Upper lobe of left lung (tissue), 6 donors: ENCODE data around the gene MYOZ2. TPM values are rescaled to one million over a fixed set of nuclear protein-coding genes. Genes with fewer than 3 reads are reported as not detected.

Source experiments
- ATAC-seq, 2 donors: fragments of 200-7000 bp; cut with Tn5 transposase; one replicate each; pipeline ENCODE4 v1.9.1; 2022; ENCODE audit warnings: mild to moderate bottlenecking in 2 of 2, moderate library complexity in 2 of 2; ENCODE audit not compliant: low FRiP score in 2 of 2
- DNase-seq, 2 donors: peaks; one replicate each; pipeline ENCODE4 v3.0.0-alpha.2; 2019 to 2020
- H3K27ac ChIP-seq, 4 donors: fragments of 200-600 bp; sonication (generic); one replicate each; pipeline ENCODE4 v1.5.1; 2016 to 2019
- H3K27me3 ChIP-seq, 4 donors: fragments of 200-600 bp; sonication (generic); one replicate each; pipeline ENCODE4 v1.5.1; 2017 to 2019
- H3K36me3 ChIP-seq, 4 donors: fragments of 200-600 bp; sonication (generic); one replicate each; pipeline ENCODE4 v1.5.1; 2016 to 2019
- H3K4me1 ChIP-seq, 4 donors: fragments of 200-600 bp; sonication (generic); one replicate each; pipeline ENCODE4 v1.5.1; 2018 to 2019
- H3K4me3 ChIP-seq, 4 donors: fragments of 200-600 bp; sonication (generic); one replicate each; pipeline ENCODE4 v1.5.1; 2017 to 2019; ENCODE audit warnings: mild to moderate bottlenecking in 2 of 4, moderate library complexity in 1 of 4
- H3K9me3 ChIP-seq, 4 donors: fragments of 200-600 bp; sonication (generic); one replicate each; pipeline ENCODE4 v1.5.1; 2018 to 2019
- CTCF ChIP-seq, 6 experiments: fragments of 450-650 bp in 4 of 6; fragments of 200-600 bp in 2 of 6; sonication (generic) in 2 of 6; IDR thresholded peaks; one replicate each; pipeline ENCODE4 v1.5.1; 2016 to 2019; ENCODE audit warnings: antibody characterized with exemption in 6 of 6
- EP300 ChIP-seq, 4 donors: sonication (generic); formaldehyde crosslinking; IDR thresholded peaks; one replicate each; pipeline ENCODE4 v1.5.1; 2017; ENCODE audit warnings: antibody characterized with exemption in 4 of 4, control low read depth in 2 of 4
- POLR2A ChIP-seq, 4 donors: fragments of 450-650 bp; IDR thresholded peaks; one replicate each; pipeline ENCODE4 v1.5.1; 2016 to 2017; ENCODE audit warnings: antibody characterized with exemption in 4 of 4, mild to moderate bottlenecking in 2 of 4
- POLR2AphosphoS5 ChIP-seq, 2 donors: sonication (generic); formaldehyde crosslinking; IDR thresholded peaks; one replicate each; pipeline ENCODE4 v1.5.1; 2017; ENCODE audit warnings: antibody characterized with exemption in 2 of 2
- WGBS, 2 donors: methylation state at CpG; one replicate each; pipeline ENCODE4 v1.1.5; 2017 to 2018; 5-methylcytosine and 5-hydroxymethylcytosine counted together
- total RNA-seq, 6 donors: library from RNA; depleted of rRNA in 4 of 6; stranded (reverse); fragments of >200 nt in 4 of 6; gene quantifications; one replicate each; pipeline versions ENCODE4 v1.1.0 to v1.2.1, GENCODE V29; 2016 to 2021
- donor health status: DM: no; HTN: no; CAD: no; lungs with moderate emphysema.
- donor health status: DM: no; HTN: yes; CAD: no; lungs with severe emphysema.

MYOZ2 gene
- total RNA-seq, 6 donors from 2014 or later: 0.13 to 0.20 TPM; not detected in 4

- no peak for ATAC-seq
- H3K36me3 ChIP-seq: no peaks in the 10 kb centered on the region
- 93 to 95% methylated on average over 2 of the region's 2 CpGs for WGBS, 2 donors
- H3K4me1 ChIP-seq: peaks cover 6 to 16% (median 11%) of the 10 kb centered on the region in 4 donors
- no peaks in the 10 kb centered on the region for H3K9me3 ChIP-seq
- TF ChIP-seq POLR2AphosphoS5 (IDR thresholded peaks at IDR 0.05): no peak
- no peak for TF ChIP-seq CTCF (IDR thresholded peaks at IDR 0.05)
- no peak for TF ChIP-seq EP300 (IDR thresholded peaks at IDR 0.05)
- no peak for TF ChIP-seq POLR2A (IDR thresholded peaks at IDR 0.05)
- no peak overlapping the region for H3K4me3 ChIP-seq
- no peaks in the 10 kb centered on the region for H3K27me3 ChIP-seq
- H3K27ac ChIP-seq: no peak overlapping the region
- no peak for DNase-seq
These were observed 38.2 kb upstream of the MYOZ2 start for GRCh38 chr4:119097282-119097900.

- H3K27ac ChIP-seq: peak overlapping the region in 1 of 4 donors; percentile 37
- DNase-seq (no peak), ATAC-seq (no peak)
- peaks cover 11 to 21% (median 20%) of the 10 kb centered on the region in 4 donors for H3K4me1 ChIP-seq
- no peaks in the 10 kb centered on the region for H3K36me3 ChIP-seq
- H3K27me3 ChIP-seq: no peaks in the 10 kb centered on the region
- no peak overlapping the region for H3K4me3 ChIP-seq
- 89 to 95% methylated on average over 1 of the region's 1 CpG for WGBS, 2 donors
- TF ChIP-seq POLR2A (IDR thresholded peaks at IDR 0.05) (no peak), EP300 (IDR thresholded peaks at IDR 0.05) (no peak), CTCF (IDR thresholded peaks at IDR 0.05) (no peak), POLR2AphosphoS5 (IDR thresholded peaks at IDR 0.05) (no peak)
- H3K9me3 ChIP-seq: no peaks in the 10 kb centered on the region
These were observed 37.3 kb upstream of the MYOZ2 start for GRCh38 chr4:119098306-119098705.

GRCh38 chr4:119099227-119099810 is 36.3 kb upstream of the MYOZ2 start:
- Histone ChIP-seq H3K4me1 (peaks cover 7 to 23% (median 21%) of the 10 kb centered on the region in 4 donors), H3K27ac (peak overlapping the region in 2 of 4 donors; percentile 37 to 45), H3K36me3 (no peaks in the 10 kb centered on the region), H3K4me3 (no peak overlapping the region), H3K9me3 (no peaks in the 10 kb centered on the region), H3K27me3 (no peaks in the 10 kb centered on the region)
- DNase-seq (no peak), ATAC-seq (peak in 1 of 2 donors; percentile 61)
- WGBS, 2 donors: 30 to 53% methylated on average over 1 of the region's 1 CpG
- TF ChIP-seq POLR2A (IDR thresholded peaks at IDR 0.05) (no peak), EP300 (IDR thresholded peaks at IDR 0.05) (no peak), CTCF (IDR thresholded peaks at IDR 0.05) (no peak), POLR2AphosphoS5 (IDR thresholded peaks at IDR 0.05) (no peak)

- no peak overlapping the region for H3K4me3 ChIP-seq
- DNase-seq: no peak
- TF ChIP-seq POLR2A (IDR thresholded peaks at IDR 0.05): no peak
- H3K36me3 ChIP-seq: no peaks in the 10 kb centered on the region
- H3K9me3 ChIP-seq: no peaks in the 10 kb centered on the region
- 0 to 36% methylated on average over 1 of the region's 1 CpG for WGBS, 2 donors
- peak in 1 of 2 donors; percentile 39 for ATAC-seq
- peaks cover 10 to 23% (median 22%) of the 10 kb centered on the region in 4 donors for H3K4me1 ChIP-seq
- no peaks in the 10 kb centered on the region for H3K27me3 ChIP-seq
- H3K27ac ChIP-seq: peak overlapping the region in 1 of 4 donors; percentile 44
These were observed 35.0 kb upstream of the MYOZ2 start for GRCh38 chr4:119100655-119101054.

- ATAC-seq: peak; percentile 88 to 93
- DNase-seq: peak in 1 of 2 donors; percentile 54
- Histone ChIP-seq H3K27ac (peak overlapping the region; percentile 40 to 73 (median 56)), H3K36me3 (no peaks in the 10 kb centered on the region), H3K27me3 (no peaks in the 10 kb centered on the region), H3K4me3 (no peak overlapping the region), H3K9me3 (no peaks in the 10 kb centered on the region), H3K4me1 (peaks cover 10 to 32% (median 26%) of the 10 kb centered on the region in 4 donors)
- WGBS, 2 donors: 31% methylated on average over 2 of the region's 2 CpGs
- TF ChIP-seq CTCF (IDR thresholded peaks at IDR 0.05) (no peak), EP300 (IDR thresholded peaks at IDR 0.05) (peak in 3 of 4 donors; percentile 12 to 93 (median 76)), POLR2AphosphoS5 (IDR thresholded peaks at IDR 0.05) (peak; percentile 34 to 89), POLR2A (IDR thresholded peaks at IDR 0.05) (no peak)
These were observed 32.4 kb upstream of the MYOZ2 start for GRCh38 chr4:119103263-119103662.
